ENCODE results near the gene TRAPPC10.
"Not testable (repeated sequence)": the region's sequence is repeated elsewhere in the genome, so short reads cannot be mapped to it uniquely, and the experiment has no call there.

DNA sequence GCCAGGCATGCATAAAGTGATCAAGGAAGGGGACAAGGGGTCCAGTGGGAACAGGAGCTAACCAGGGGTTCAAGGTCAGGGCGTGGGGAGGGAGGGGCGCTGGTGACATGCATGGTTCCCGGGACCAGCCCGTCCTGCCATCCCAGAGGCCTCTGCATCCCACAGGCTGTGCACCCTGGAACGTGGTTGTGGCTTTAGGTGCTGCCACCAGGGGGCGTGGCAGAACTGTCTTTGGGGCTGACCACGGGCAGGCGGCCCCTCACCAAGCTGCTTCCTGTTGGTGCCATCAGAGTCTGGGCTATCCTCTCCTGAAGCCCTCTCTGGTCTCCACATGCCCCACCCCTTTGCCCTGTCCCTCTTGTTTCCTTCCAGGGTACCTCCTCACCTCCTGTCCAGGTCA is 135.0 kb downstream of the TRAPPC10 start:
- not testable (repeated sequence) for TF ChIP-seq POLR2A (conservative IDR thresholded peaks at IDR 0.05); KLF6 (CRISPR knock-in tag; IDR thresholded peaks at IDR 0.05; ENCODE audit: borderline replicate concordance); SMARCA5 (IDR thresholded peaks at IDR 0.05)

All from K562 (cell line).